HepG2 (cell line): ENCODE results near the gene SHISA9. TPM values are rescaled to one million over a fixed set of nuclear protein-coding genes. Genes with fewer than 3 reads are reported as not detected.

Source experiments
- ATAC-seq: fragments of 200-7000 bp; cut with Tn5 transposase; 3 replicates; pipeline ENCODE4 v1.9.1; 2020; ENCODE audit warnings: mild to moderate bottlenecking, moderate library complexity
- BruUV-seq: library from RNA; stranded (reverse); fragments of 400-500 nt; replicated peaks from 2 replicates; lab custom pipeline; 2021; lab: Mats Ljungman, UMichigan
- CTCF ChIA-PET: fragments of 300-600 bp; formaldehyde crosslinking; extraction: SDS; loops from one replicate; lab custom pipeline; 2021; ENCODE audit warnings: low total read pairs, inconsistent platforms, low intra/inter-chr PET ratio; lab: Yijun Ruan, JAX
- POLR2A ChIA-PET: fragments of 350-600 bp; sonication (Branson Sonifier 250); formaldehyde crosslinking; loops from one replicate; lab custom pipeline; 2020; ENCODE audit warnings: antibody characterized with exemption, inconsistent platforms; lab: Yijun Ruan, JAX
- DNase-seq: peaks from one replicate; pipeline ENCODE4 v3.0.0-alpha.2; 2015; ENCODE audit warnings: low spot score
- FAIRE-seq: peaks from 3 replicates; lab custom pipeline; 2011; peaks lifted over from hg19 to GRCh38; lab: Jason Lieb, UNC
- H2AFZ ChIP-seq: one replicate; pipeline ENCODE4 v1.6.1; 2011; ENCODE audit warnings: low read length, inconsistent platforms
- H3K27ac ChIP-seq: fragments of 300-600 bp; 3 replicates; pipeline ENCODE4 v1.8.0; 2011; ENCODE audit warnings: mixed run types, mild to moderate bottlenecking, mixed read lengths, low read length, inconsistent platforms; ENCODE audit not compliant: insufficient read depth; ENCODE audit errors: extremely low read length
- H3K27me3 ChIP-seq, 2 experiments: fragments of 200-600 bp in 1 of 2; 2 replicates in 1 of 2; 3 replicates in 1 of 2; pipeline versions ENCODE4 v1.6.0 to v1.8.0; 2011; ENCODE audit warnings: low read length in 2 of 2, mild to moderate bottlenecking in 2 of 2, moderate library complexity in 2 of 2, inconsistent platforms in 1 of 2; ENCODE audit not compliant: insufficient read depth in 2 of 2, control insufficient read depth in 1 of 2
- H3K36me3 ChIP-seq, 2 experiments: fragments of 200-600 bp in 1 of 2; replicated peaks in 1 of 2; 2 replicates in 1 of 2; 3 replicates in 1 of 2; pipeline versions ENCODE4 v1.5.1 to v1.8.0; 2011; ENCODE audit warnings: low read length in 2 of 2, inconsistent platforms in 1 of 2; ENCODE audit not compliant: insufficient read depth in 2 of 2, control insufficient read depth in 1 of 2
- H3K4me1 ChIP-seq: 2 replicates; pipeline ENCODE4 v1.5.1; 2012; ENCODE audit warnings: low read length, inconsistent platforms; ENCODE audit not compliant: insufficient read depth
- H3K4me2 ChIP-seq: 2 replicates; pipeline ENCODE4 v1.6.0; 2011; ENCODE audit warnings: low read depth, low read length, inconsistent platforms
- H3K4me3 ChIP-seq, 3 experiments: fragments of 200-600 bp in 1 of 3; sonication (generic), shearing (Covaris generic) in 1 of 3; replicated peaks in 1 of 3; 2 replicates each; pipeline ENCODE4 v1.5.1; 2011 to 2016; ENCODE audit warnings: low read length in 3 of 3, inconsistent platforms in 2 of 3, low read depth in 2 of 3, mild to moderate bottlenecking in 2 of 3, control low read depth in 1 of 3, mixed read lengths in 1 of 3; ENCODE audit not compliant: insufficient read depth in 1 of 3
- H3K79me2 ChIP-seq: one replicate; pipeline ENCODE4 v1.6.1; 2011; ENCODE audit warnings: low read length, inconsistent platforms; ENCODE audit not compliant: insufficient read depth
- H3K9ac ChIP-seq: 2 replicates; pipeline ENCODE4 v1.6.0; 2011; ENCODE audit warnings: mild to moderate bottlenecking, low read depth, low read length, inconsistent platforms; ENCODE audit not compliant: insufficient read depth
- H3K9me3 ChIP-seq: 2 replicates; pipeline ENCODE4 v1.5.1; 2012; ENCODE audit warnings: mild to moderate bottlenecking, low read length
- H4K20me1 ChIP-seq: 2 replicates; pipeline ENCODE4 v1.6.0; 2011; ENCODE audit warnings: inconsistent platforms, mild to moderate bottlenecking, low read length, moderate library complexity; ENCODE audit not compliant: insufficient read depth
- ATRX ChIP-seq: sonication (generic); formaldehyde crosslinking; IDR thresholded peaks from 2 replicates; pipeline ENCODE4 v1.4.0; 2020; ENCODE audit warnings: missing genetic modification reagents, borderline replicate concordance
- CEBPB ChIP-seq: IDR thresholded peaks from 2 replicates; pipeline ENCODE4 v1.6.1; 2011; ENCODE audit warnings: low read depth, low read length, improper control_type of control experiment, borderline replicate concordance
- GMEB1 ChIP-seq: sonication (generic); formaldehyde crosslinking; IDR thresholded peaks from 2 replicates; pipeline ENCODE4 v1.5.1; 2020; ENCODE audit warnings: missing genetic modification reagents, mild to moderate bottlenecking, borderline replicate concordance
- HOMEZ ChIP-seq: IDR thresholded peaks from 2 replicates; pipeline ENCODE4 v1.6.1; 2016; ENCODE audit warnings: low read depth
- IRF9 ChIP-seq: sonication (generic); formaldehyde crosslinking; IDR thresholded peaks from 2 replicates; pipeline ENCODE4 v1.8.0; 2022; ENCODE audit warnings: missing genetic modification reagents, mild to moderate bottlenecking, borderline replicate concordance
- NFRKB ChIP-seq: fragments of 450-650 bp; IDR thresholded peaks from 2 replicates; pipeline ENCODE4 v1.6.1; 2017
- SALL2 ChIP-seq: sonication (generic); formaldehyde crosslinking; IDR thresholded peaks from 2 replicates; pipeline ENCODE4 v1.8.1; 2023; ENCODE audit warnings: mild to moderate bottlenecking, missing genetic modification reagents, inconsistent platforms
- SPEN ChIP-seq: sonication (generic); formaldehyde crosslinking; IDR thresholded peaks from 2 replicates; pipeline ENCODE4 v1.5.1; 2020; ENCODE audit warnings: low read depth, mild to moderate bottlenecking, missing genetic modification reagents
- TCF12 ChIP-seq, 2 experiments: fragments of 450-650 bp in 1 of 2; sonication (generic) in 1 of 2; formaldehyde crosslinking in 1 of 2; IDR thresholded peaks; 2 replicates each; pipeline versions ENCODE4 v1.6.1 to v1.8.0; 2017 to 2022; ENCODE audit warnings: antibody characterized with exemption in 1 of 2, mild to moderate bottlenecking in 1 of 2, missing genetic modification reagents in 1 of 2, moderate library complexity in 1 of 2
- YEATS4 ChIP-seq: sonication (generic); formaldehyde crosslinking; IDR thresholded peaks from 2 replicates; pipeline ENCODE4 v1.4.0; 2020; ENCODE audit warnings: missing genetic modification reagents, borderline replicate concordance
- ZBTB39 ChIP-seq: sonication (generic); formaldehyde crosslinking; IDR thresholded peaks from 2 replicates; pipeline ENCODE4 v1.5.0; 2020; ENCODE audit warnings: missing genetic modification reagents
- ZFP36L1 ChIP-seq: sonication (generic); formaldehyde crosslinking; IDR thresholded peaks from 2 replicates; pipeline ENCODE4 v1.8.0; 2022; ENCODE audit warnings: mild to moderate bottlenecking, missing genetic modification reagents, moderate library complexity
- ZNF136 ChIP-seq: sonication (generic); formaldehyde crosslinking; IDR thresholded peaks from 2 replicates; pipeline ENCODE4 v1.8.1; 2022; ENCODE audit warnings: low read depth, mild to moderate bottlenecking, moderate library complexity, missing genetic modification reagents
- ZNF138 ChIP-seq: sonication (generic); formaldehyde crosslinking; IDR thresholded peaks from 2 replicates; pipeline ENCODE4 v1.5.0; 2020; ENCODE audit warnings: mild to moderate bottlenecking, low read depth, missing genetic modification reagents
- ZNF569 ChIP-seq: sonication (generic); formaldehyde crosslinking; IDR thresholded peaks from 2 replicates; pipeline ENCODE4 v1.5.0; 2020; ENCODE audit warnings: mild to moderate bottlenecking, missing genetic modification reagents, moderate library complexity, borderline replicate concordance
- ZNF724P ChIP-seq: sonication (generic); formaldehyde crosslinking; IDR thresholded peaks from 2 replicates; pipeline ENCODE4 v1.8.0; 2022; ENCODE audit warnings: missing genetic modification reagents, borderline replicate concordance
- ZNF816 ChIP-seq: sonication (generic); formaldehyde crosslinking; IDR thresholded peaks from 2 replicates; pipeline ENCODE4 v1.8.0; 2022; ENCODE audit warnings: missing genetic modification reagents, mild to moderate bottlenecking, borderline replicate concordance
- WGBS: methylation state at CpG from one replicate; pipeline ENCODE4 v1.1.6; 2017; ENCODE audit warnings: low lambda C conversion rate; 5-methylcytosine and 5-hydroxymethylcytosine counted together
- in situ Hi-C: cut with HindIII; loops from 2 replicates; pipeline ENCODE4 v1.10.0; 2017; ENCODE audit warnings: low pct_unique_long_range_greater_than_20kb; ENCODE audit not compliant: extremely low pct_ligation_motif_present
- intact Hi-C: fragments of 100-400 bp; cut with micrococcal nuclease; formaldehyde crosslinking; loops from one replicate; pipeline ENCODE4 v1.10.0; 2022; ENCODE audit not compliant: unreplicated experiment
- polyA plus RNA-seq, 8 experiments: library from polyadenylated mRNA; depleted of rRNA in 3 of 8; stranded (reverse) in 7 of 8; unstranded in 1 of 8; fragments of >200 nt; fragmentation: Illumina TruSeq in 4 of 8; extraction: Trizol in 4 of 8; gene quantifications; 2 replicates each; pipeline versions ENCODE4 v1.2.1 to v1.2.3, GENCODE V29; 2011 to 2016; ENCODE audit warnings: low read depth in 4 of 8, missing spikeins in 1 of 8, mixed read lengths in 1 of 8; ENCODE audit not compliant: insufficient read depth in 1 of 8
- total RNA-seq, 5 experiments: library from RNA; depleted of rRNA; stranded (reverse); fragments of >200 nt; fragmentation: Illumina TruSeq; extraction: Trizol; gene quantifications; 2 replicates each; pipeline ENCODE4 v1.2.3, GENCODE V29; 2016; ENCODE audit warnings: low read depth in 1 of 5

Gene SHISA9
- total and polyA plus RNA-seq, 2 of the 13 experiments (the other 11 are each of a cell fraction or from before 2014, with no cell fraction given): 0.01 TPM; not detected in 1

GRCh38 chr16:13236308-13236707, 334.9 kb downstream of the SHISA9 start:
- peaks cover 14% of the 10 kb centered on the region for H3K4me1 ChIP-seq
- no TSS peak for BruUV-seq
- FAIRE-seq (no peak), ATAC-seq (no peak), DNase-seq (no peak)
- no peak overlapping the region for H3K9ac ChIP-seq
- H3K27ac ChIP-seq: no peak overlapping the region
- WGBS: 92% methylated on average over 6 of the region's 6 CpGs
- H3K36me3 ChIP-seq: no peaks in the 10 kb centered on the region
- no peaks in the 10 kb centered on the region; a peak in 1 of 5 replicates for H3K27me3 ChIP-seq
- in situ Hi-C loops: no loop called here
- no peaks in the 10 kb centered on the region for H3K79me2 ChIP-seq
- no peaks in the 10 kb centered on the region for H3K9me3 ChIP-seq
- no peak overlapping the region for H3K4me3 ChIP-seq
- H3K4me2 ChIP-seq: no peak overlapping the region
- POLR2A ChIA-PET: no interaction called here
- no peaks in the 10 kb centered on the region for H4K20me1 ChIP-seq
- no peak overlapping the region for H2AFZ ChIP-seq
- intact Hi-C loops: no loop called here
- CTCF ChIA-PET: no interaction called here
- no peak for TF ChIP-seq HOMEZ (CRISPR knock-in tag)
- no peak for TF ChIP-seq ATRX (CRISPR knock-in tag)
- TF ChIP-seq TCF12 (IDR thresholded peaks at IDR 0.05): no peak
- no peak for TF ChIP-seq TCF12 (CRISPR knock-in tag; IDR thresholded peaks at IDR 0.05)
- no peak for TF ChIP-seq YEATS4 (CRISPR knock-in tag)
- TF ChIP-seq ZNF816: no peak
- TF ChIP-seq NFRKB: no peak
- TF ChIP-seq SALL2: no peak
- no peak for TF ChIP-seq ZNF136
- TF ChIP-seq IRF9 (CRISPR knock-in tag): no peak
- no peak for TF ChIP-seq SPEN
- no peak for TF ChIP-seq ZFP36L1 (CRISPR knock-in tag)
- TF ChIP-seq CEBPB: no peak
- no peak for TF ChIP-seq GMEB1 (CRISPR knock-in tag)
- no peak for TF ChIP-seq ZNF138 (CRISPR knock-in tag)
- no peak for TF ChIP-seq ZBTB39 (CRISPR knock-in tag)
- TF ChIP-seq ZNF724P (CRISPR knock-in tag): no peak
- no peak for TF ChIP-seq ZNF569 (CRISPR knock-in tag)
